Testis (tissue), 2 donors: ENCODE measurements around the gene FNDC3A.

ENCODE experiments used
- POLR2A ChIP-seq: fragments of 450-650 bp; IDR thresholded peaks from one replicate; pipeline ENCODE4 v1.6.1; 2017; ENCODE audit warnings: antibody characterized with exemption, mild to moderate bottlenecking, moderate library complexity
- TF ChIP-seq, protein P1 (sequence below), 3 experiments: fragments of 450-650 bp in 2 of 3; fragments of 200-600 bp in 1 of 3; sonication (generic) in 1 of 3; IDR thresholded peaks; one replicate each; pipeline ENCODE4 v1.5.1; 2016 to 2019; ENCODE audit warnings: antibody characterized with exemption in 3 of 3, mild to moderate bottlenecking in 2 of 3, moderate library complexity in 1 of 3

DNA sequence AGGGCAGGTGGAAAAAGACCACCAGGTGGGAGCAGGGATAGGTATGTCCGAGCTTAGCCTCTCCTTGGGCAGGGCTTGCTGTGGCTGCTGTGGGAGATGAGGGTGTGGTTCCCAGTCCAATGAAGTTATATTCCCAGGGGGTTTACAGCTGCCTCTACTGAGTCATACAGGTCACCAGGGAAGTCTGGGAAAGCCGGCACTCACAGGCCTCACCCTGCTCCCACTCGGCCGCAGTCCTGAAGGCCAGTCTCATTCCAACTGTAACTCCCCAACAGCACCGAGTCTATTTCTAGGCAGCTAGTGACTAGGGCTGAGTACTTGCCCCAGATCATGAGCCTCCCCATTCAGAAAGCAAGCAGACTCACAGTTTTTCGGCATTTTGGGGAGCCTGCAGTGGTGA, 77.1 kb downstream of the FNDC3A start:
- no peak for TF ChIP-seq POLR2A
- TF ChIP-seq, protein P1, sequence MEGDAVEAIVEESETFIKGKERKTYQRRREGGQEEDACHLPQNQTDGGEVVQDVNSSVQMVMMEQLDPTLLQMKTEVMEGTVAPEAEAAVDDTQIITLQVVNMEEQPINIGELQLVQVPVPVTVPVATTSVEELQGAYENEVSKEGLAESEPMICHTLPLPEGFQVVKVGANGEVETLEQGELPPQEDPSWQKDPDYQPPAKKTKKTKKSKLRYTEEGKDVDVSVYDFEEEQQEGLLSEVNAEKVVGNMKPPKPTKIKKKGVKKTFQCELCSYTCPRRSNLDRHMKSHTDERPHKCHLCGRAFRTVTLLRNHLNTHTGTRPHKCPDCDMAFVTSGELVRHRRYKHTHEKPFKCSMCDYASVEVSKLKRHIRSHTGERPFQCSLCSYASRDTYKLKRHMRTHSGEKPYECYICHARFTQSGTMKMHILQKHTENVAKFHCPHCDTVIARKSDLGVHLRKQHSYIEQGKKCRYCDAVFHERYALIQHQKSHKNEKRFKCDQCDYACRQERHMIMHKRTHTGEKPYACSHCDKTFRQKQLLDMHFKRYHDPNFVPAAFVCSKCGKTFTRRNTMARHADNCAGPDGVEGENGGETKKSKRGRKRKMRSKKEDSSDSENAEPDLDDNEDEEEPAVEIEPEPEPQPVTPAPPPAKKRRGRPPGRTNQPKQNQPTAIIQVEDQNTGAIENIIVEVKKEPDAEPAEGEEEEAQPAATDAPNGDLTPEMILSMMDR (IDR thresholded peaks at IDR 0.05) = no peak
